Measurements from ENCODE around the gene PRMT7.

The PRMT7 gene

GRCh38 chr16:68281368-68282063 is 29.3 kb upstream of the PRMT7 start:
- peaks cover 24% of the 10 kb centered on the region for H3K36me3 Mint-ChIP-seq (ENCODE audit: low read depth)
- H3K9me3 Mint-ChIP-seq, result peaks cover 7% of the 10 kb centered on the region
- H3K27me3 Mint-ChIP-seq (ENCODE audit: low read depth, poor library complexity), result peaks cover 2% of the 10 kb centered on the region
- no peak for DNase-seq
- H3K4me3 Mint-ChIP-seq, result no peak overlapping the region
- peak overlapping the region; percentile 40 for H3K27ac Mint-ChIP-seq
- no peak for TF ChIP-seq CTCF (IDR thresholded peaks at IDR 0.05)
- peaks cover 46% of the 10 kb centered on the region for H3K4me1 Mint-ChIP-seq

- peaks cover 26% of the 10 kb centered on the region for H3K36me3 Mint-ChIP-seq (ENCODE audit: low read depth)
- no peak overlapping the region for H3K4me3 Mint-ChIP-seq
- H3K27me3 Mint-ChIP-seq (ENCODE audit: low read depth, poor library complexity), result peaks cover 2% of the 10 kb centered on the region
- no peak overlapping the region for H3K27ac Mint-ChIP-seq
- DNase-seq, result no peak
- TF ChIP-seq CTCF (IDR thresholded peaks at IDR 0.05), result no peak
- H3K9me3 Mint-ChIP-seq, result peaks cover 7% of the 10 kb centered on the region
- peaks cover 46% of the 10 kb centered on the region for H3K4me1 Mint-ChIP-seq
Measured at GRCh38 chr16:68282064-68282452, 28.8 kb upstream of the PRMT7 start.

DNA sequence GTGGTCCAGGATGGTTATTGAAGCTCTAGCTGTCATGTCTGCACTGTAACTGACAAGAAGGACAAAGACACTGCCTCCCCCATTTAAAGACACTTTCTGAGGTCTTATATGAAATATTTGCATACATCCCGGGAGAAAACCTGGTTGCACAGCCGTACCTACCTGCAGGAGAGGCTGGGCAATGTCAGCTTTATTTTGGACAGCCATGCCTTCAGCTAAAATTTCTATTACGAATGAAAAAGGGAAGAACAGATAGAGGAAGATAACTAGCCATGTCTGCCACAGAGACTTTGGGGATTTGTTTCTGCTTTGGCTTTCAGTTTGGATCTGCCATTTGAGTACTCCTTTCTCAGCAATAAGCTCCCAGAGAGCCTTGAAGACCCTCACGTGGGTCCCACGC is 27.5 kb upstream of the PRMT7 start:
- Mint-ChIP-seq H3K36me3 (ENCODE audit: low read depth) (peaks cover 30% of the 10 kb centered on the region), H3K9me3 (peaks cover 7% of the 10 kb centered on the region), H3K4me3 (no peak overlapping the region), H3K27me3 (ENCODE audit: low read depth, poor library complexity) (peaks cover 6% of the 10 kb centered on the region), H3K4me1 (peaks cover 46% of the 10 kb centered on the region), H3K27ac (peak overlapping the region; percentile 8)
- no peak for DNase-seq
- TF ChIP-seq CTCF (IDR thresholded peaks at IDR 0.05), result no peak

DNA sequence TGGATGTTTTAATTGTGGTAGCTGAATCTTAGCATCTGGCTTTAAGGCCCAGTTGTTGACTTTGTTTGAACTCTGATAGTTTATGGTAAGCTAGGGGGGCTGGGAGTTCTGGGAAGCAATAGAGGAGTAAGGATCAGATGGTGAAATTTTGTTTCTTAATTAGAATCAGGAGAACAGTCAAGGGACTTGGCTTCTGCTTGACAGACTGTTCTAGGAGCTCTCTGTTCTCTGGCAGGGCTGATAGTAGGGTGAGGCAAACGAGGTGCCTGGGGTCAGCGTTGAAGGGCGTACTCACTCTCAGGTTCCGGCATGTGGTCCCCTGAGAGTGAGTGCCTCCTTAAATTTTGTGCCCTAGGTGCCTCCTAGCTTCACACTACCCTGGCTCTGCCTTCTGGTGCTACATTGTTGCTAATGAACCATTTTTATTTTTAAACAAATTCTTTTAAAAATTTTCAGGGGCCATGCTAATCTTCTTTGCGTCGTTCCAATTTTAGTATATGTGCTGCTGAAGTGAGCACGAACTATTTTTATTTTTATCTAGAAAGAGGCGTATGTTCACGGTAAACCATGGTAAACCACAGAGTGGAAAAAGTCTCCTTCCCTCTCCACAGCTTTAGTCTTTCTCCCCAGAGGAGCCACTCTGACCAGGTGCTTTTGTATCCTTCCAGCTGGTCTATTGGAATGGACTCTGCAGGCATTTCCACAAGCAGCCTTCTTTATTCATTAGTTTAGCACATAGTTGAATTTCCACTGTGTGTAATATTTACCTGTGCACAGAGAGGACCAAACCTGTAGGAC is 26.8 kb upstream of the PRMT7 start:
- no peak for DNase-seq
- peaks cover 7% of the 10 kb centered on the region for H3K9me3 Mint-ChIP-seq
- peaks cover 46% of the 10 kb centered on the region for H3K4me1 Mint-ChIP-seq
- H3K4me3 Mint-ChIP-seq, result no peak overlapping the region
- H3K27ac Mint-ChIP-seq, result peak overlapping the region; percentile 84
- peaks cover 30% of the 10 kb centered on the region for H3K36me3 Mint-ChIP-seq (ENCODE audit: low read depth)
- TF ChIP-seq CTCF (IDR thresholded peaks at IDR 0.05), result no peak
- peaks cover 6% of the 10 kb centered on the region for H3K27me3 Mint-ChIP-seq (ENCODE audit: low read depth, poor library complexity)

DNA sequence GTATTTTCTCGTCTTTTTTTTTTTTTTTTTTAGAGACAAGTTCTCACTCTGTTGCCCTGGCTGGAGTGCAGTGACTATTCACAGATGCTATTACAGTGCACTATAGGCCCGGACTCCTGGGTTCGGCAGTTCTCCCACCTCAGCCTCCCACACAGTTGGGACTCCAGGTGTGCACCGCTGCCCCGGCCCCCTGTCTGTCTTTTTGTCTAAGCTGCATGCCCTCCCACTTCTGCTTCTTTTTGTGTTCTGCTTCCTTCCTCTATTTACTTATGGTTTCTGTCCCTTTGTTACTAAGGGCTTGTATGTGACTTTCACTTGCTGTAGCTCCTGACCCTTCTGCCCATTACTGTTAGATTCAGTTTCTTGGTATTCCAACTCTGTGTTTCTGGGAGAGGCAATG is 26.0 kb upstream of the PRMT7 start:
- H3K27ac Mint-ChIP-seq, result peak overlapping the region; percentile 31
- no peak for DNase-seq
- no peak for TF ChIP-seq CTCF (IDR thresholded peaks at IDR 0.05)
- peaks cover 50% of the 10 kb centered on the region for H3K4me1 Mint-ChIP-seq
- peaks cover 2% of the 10 kb centered on the region for H3K9me3 Mint-ChIP-seq
- peaks cover 21% of the 10 kb centered on the region for H3K36me3 Mint-ChIP-seq (ENCODE audit: low read depth)
- H3K4me3 Mint-ChIP-seq, result no peak overlapping the region
- H3K27me3 Mint-ChIP-seq (ENCODE audit: low read depth, poor library complexity), result peaks cover 6% of the 10 kb centered on the region

Measured in nephron progenitor cell (in vitro differentiated cells).